A673 (cell line): ENCODE data around the gene STUB1.

Experiments used
- CTCF ChIP-seq: fragments of 300-800, 200-600 bp; sonication (generic); conservative IDR thresholded peaks from 2 replicates; pipeline ENCODE4 v1.5.1; 2017; ENCODE audit warnings: low read depth, mild to moderate bottlenecking, antibody characterized with exemption, low read length, moderate library complexity, mixed read lengths
- EZH2 ChIP-seq: fragments of 200-600 bp; sonication (generic); IDR thresholded peaks from 2 replicates; pipeline ENCODE4 v1.6.1; 2017; ENCODE audit warnings: borderline replicate concordance, low read depth, mild to moderate bottlenecking, mixed read lengths, antibody characterized with exemption, low read length; ENCODE audit not compliant: poor library complexity, severe bottlenecking

- TF ChIP-seq CTCF (no peak), EZH2 (no peak)
These were observed 7.3 kb downstream of the STUB1 start for GRCh38 chr16:687499-687898.
